GM19372 (cell line): ENCODE measurements around the gene CCDC178.
"Not testable (repeated sequence)": the region's sequence is repeated elsewhere in the genome, so short reads cannot be mapped to it uniquely, and the experiment has no call there.

Experiments used
- ATAC-seq: cut with Tn5 transposase; IDR thresholded peaks from one replicate; pipeline ENCODE4 v1.9.1; 2021; ENCODE audit warnings: mild to moderate bottlenecking, low read depth, moderate library complexity; ENCODE audit not compliant: unreplicated experiment

The CCDC178 gene

GRCh38 chr18:33231474-33232317, 208.8 kb downstream of the CCDC178 start:
- ATAC-seq, result peak; percentile 87

GRCh38 chr18:33212363-33212762, 228.2 kb downstream of the CCDC178 start:
- no peak for ATAC-seq

GRCh38 chr18:33210575-33211189, 229.8 kb downstream of the CCDC178 start:
- no peak for ATAC-seq

GRCh38 chr18:33205777-33206176, 234.7 kb downstream of the CCDC178 start:
- no peak for ATAC-seq

- ATAC-seq, result no peak
These were observed 239.0 kb downstream of the CCDC178 start for GRCh38 chr18:33201509-33201926.

GRCh38 chr18:33195795-33196194, 244.7 kb downstream of the CCDC178 start:
- no peak for ATAC-seq

- ATAC-seq, result no peak
These were observed 245.7 kb downstream of the CCDC178 start for GRCh38 chr18:33194793-33195192.

- no peak for ATAC-seq
These were observed 255.6 kb downstream of the CCDC178 start for GRCh38 chr18:33184958-33185357.

- no peak for ATAC-seq
These were observed 256.3 kb downstream of the CCDC178 start for GRCh38 chr18:33184175-33184574.

- no peak for ATAC-seq
These were observed 257.4 kb downstream of the CCDC178 start for GRCh38 chr18:33183136-33183535.

GRCh38 chr18:33181016-33181415, 259.5 kb downstream of the CCDC178 start:
- ATAC-seq, result no peak

GRCh38 chr18:33169218-33169617, 271.3 kb downstream of the CCDC178 start:
- no peak for ATAC-seq

- not testable (repeated sequence) for ATAC-seq
These were observed 276.4 kb downstream of the CCDC178 start for GRCh38 chr18:33164121-33164520.

- no peak for ATAC-seq
These were observed 279.4 kb downstream of the CCDC178 start for GRCh38 chr18:33161131-33161530.

- ATAC-seq, result no peak
These were observed 281.4 kb downstream of the CCDC178 start for GRCh38 chr18:33159151-33159550.

- no peak for ATAC-seq
These were observed 282.6 kb downstream of the CCDC178 start for GRCh38 chr18:33157893-33158292.

- no peak for ATAC-seq
These were observed 283.5 kb downstream of the CCDC178 start for GRCh38 chr18:33156906-33157470.

- no peak for ATAC-seq
These were observed 286.5 kb downstream of the CCDC178 start for GRCh38 chr18:33154049-33154448.

- ATAC-seq, result no peak
These were observed 288.1 kb downstream of the CCDC178 start for GRCh38 chr18:33152376-33152775.

- not testable (repeated sequence) for ATAC-seq
These were observed 292.7 kb downstream of the CCDC178 start for GRCh38 chr18:33147811-33148210.

GRCh38 chr18:33146014-33146413, 294.5 kb downstream of the CCDC178 start:
- ATAC-seq, result no peak
